ENCODE measurements around the gene MT1F. TPM values are rescaled to one million over a fixed set of nuclear protein-coding genes. Genes with fewer than 3 reads are reported as not detected.

MT1F gene
- total RNA-seq, 2 experiments from 2014 or later: 11.4 to 20.6 TPM

GRCh38 chr16:56630134-56630533 is 27.6 kb upstream of the MT1F start:
- Mint-ChIP-seq H3K27me3 (peaks cover 72% of the 10 kb centered on the region), H3K27ac (no peak overlapping the region), H3K36me3 (no peaks in the 10 kb centered on the region), H3K9me3 (ENCODE audit: low read depth) (no peaks in the 10 kb centered on the region), H3K4me3 (no peak overlapping the region), H3K4me1 (peaks cover 40% of the 10 kb centered on the region)
- CTCF ChIA-PET: interaction anchor here (1.0 to 2.7 kb wide), 6 partner anchors 11 to 72 kb away, joined by 4 to 10 read pairs (median 6); no protein-coding TSS in a partner anchor
- ATAC-seq (no peak), DNase-seq (no peak)

- ATAC-seq: no peak
- Mint-ChIP-seq H3K36me3 (no peaks in the 10 kb centered on the region), H3K4me3 (no peak overlapping the region), H3K9me3 (ENCODE audit: low read depth) (no peaks in the 10 kb centered on the region), H3K27me3 (peaks cover 72% of the 10 kb centered on the region), H3K27ac (no peak overlapping the region), H3K4me1 (peaks cover 39% of the 10 kb centered on the region)
- no peak for DNase-seq
- CTCF ChIA-PET: interaction anchor here (1.1 to 2.7 kb wide), 6 partner anchors 8 to 71 kb away, joined by 3 to 10 read pairs (median 6); no protein-coding TSS in a partner anchor
Measured at GRCh38 chr16:56631197-56631596, 26.6 kb upstream of the MT1F start.

DNA sequence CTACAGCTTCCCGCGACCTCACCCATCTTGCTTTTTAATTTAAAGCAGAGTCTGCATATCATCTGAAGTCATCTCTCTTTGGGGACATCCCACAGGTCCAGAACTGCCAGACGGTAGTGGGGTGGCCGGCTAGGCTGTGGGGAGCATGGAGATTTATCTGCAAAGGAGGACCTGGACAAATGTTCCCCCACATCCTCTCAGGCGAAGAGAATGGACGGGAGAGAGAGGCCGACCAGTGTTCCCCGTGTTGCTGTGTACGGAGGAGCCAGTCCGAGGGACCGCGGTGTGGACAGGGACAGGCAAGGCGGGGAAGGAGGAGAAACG is 26.0 kb upstream of the MT1F start:
- Mint-ChIP-seq H3K27me3 (peaks cover 73% of the 10 kb centered on the region), H3K4me1 (peaks cover 34% of the 10 kb centered on the region), H3K4me3 (peak overlapping the region; percentile 38), H3K9me3 (ENCODE audit: low read depth) (no peaks in the 10 kb centered on the region), H3K36me3 (no peaks in the 10 kb centered on the region), H3K27ac (no peak overlapping the region)
- DNase-seq (no peak), ATAC-seq (peak; percentile 6)
- CTCF ChIA-PET: interaction anchor here (1.6 to 2.7 kb wide), 3 partner anchors 8 to 70 kb away, joined by 3 to 10 read pairs (median 9); no protein-coding TSS in a partner anchor

- Mint-ChIP-seq H3K36me3 (no peaks in the 10 kb centered on the region), H3K27ac (no peak within 1 kb of the TSS), H3K9me3 (ENCODE audit: low read depth) (no peaks in the 10 kb centered on the region), H3K4me3 (peak within 1 kb of the TSS; percentile 38), H3K4me1 (peaks cover 34% of the 10 kb centered on the region), H3K27me3 (peaks cover 73% of the 10 kb centered on the region)
- CTCF ChIA-PET: interaction anchor here (1.6 to 2.7 kb wide), 2 partner anchors 9 to 31 kb away, joined by 3 to 9 read pairs; no protein-coding TSS in a partner anchor
- ATAC-seq: peak; percentile 43
- DNase-seq: no peak
Measured at GRCh38 chr16:56632156-56632847, 25.5 kb upstream of the MT1F start, which contains the start of gene MT1M. MT1M (plus strand) TSS chr16:56632659; CDS start chr16:56632732, 73 bp downstream.

GRCh38 chr16:56632848-56633365 is 24.9 kb upstream of the MT1F start:
- ATAC-seq (no peak), DNase-seq (no peak)
- Mint-ChIP-seq H3K27me3 (peaks cover 79% of the 10 kb centered on the region), H3K9me3 (ENCODE audit: low read depth) (no peaks in the 10 kb centered on the region), H3K4me3 (peak overlapping the region; percentile 12), H3K4me1 (peaks cover 38% of the 10 kb centered on the region), H3K27ac (no peak overlapping the region), H3K36me3 (no peaks in the 10 kb centered on the region)
- CTCF ChIA-PET: interaction anchor here (1.6 to 1.9 kb wide), 2 partner anchors 9 to 11 kb away, joined by 3 to 7 read pairs; no protein-coding TSS in a partner anchor

- no peak overlapping the region for H3K27ac Mint-ChIP-seq
- no peaks in the 10 kb centered on the region for H3K36me3 Mint-ChIP-seq
- DNase-seq: no peak
- CTCF ChIA-PET: interaction anchor here (1.9 kb wide), 1 partner anchor 10 kb away, joined by 7 read pairs; no protein-coding TSS in a partner anchor
- ATAC-seq: no peak
- H3K27me3 Mint-ChIP-seq: peaks cover 85% of the 10 kb centered on the region
- no peaks in the 10 kb centered on the region for H3K9me3 Mint-ChIP-seq (ENCODE audit: low read depth)
- no peak overlapping the region for H3K4me3 Mint-ChIP-seq
- peaks cover 42% of the 10 kb centered on the region for H3K4me1 Mint-ChIP-seq
Measured at GRCh38 chr16:56633535-56633934, 24.2 kb upstream of the MT1F start.

- Mint-ChIP-seq H3K4me1 (peaks cover 43% of the 10 kb centered on the region), H3K4me3 (peak overlapping the region; percentile 45), H3K9me3 (ENCODE audit: low read depth) (no peaks in the 10 kb centered on the region), H3K27ac (no peak overlapping the region), H3K36me3 (no peaks in the 10 kb centered on the region), H3K27me3 (peaks cover 96% of the 10 kb centered on the region)
- DNase-seq (no peak), ATAC-seq (peak; percentile 18)
- CTCF ChIA-PET: interaction anchor here (1.2 to 1.9 kb wide), 2 partner anchors 9 to 67 kb away, joined by 6 to 7 read pairs; no protein-coding TSS in a partner anchor
Measured at GRCh38 chr16:56634715-56635440, 22.9 kb upstream of the MT1F start.

- Mint-ChIP-seq H3K4me3 (peak overlapping the region; percentile 45), H3K4me1 (peaks cover 37% of the 10 kb centered on the region), H3K36me3 (no peaks in the 10 kb centered on the region), H3K27me3 (peaks cover 97% of the 10 kb centered on the region), H3K9me3 (ENCODE audit: low read depth) (no peaks in the 10 kb centered on the region), H3K27ac (peak overlapping the region; percentile 28)
- CTCF ChIA-PET: no interaction called here
- peak; percentile 20 for ATAC-seq
- DNase-seq: no peak
Measured at GRCh38 chr16:56635441-56635967, 22.3 kb upstream of the MT1F start.

GRCh38 chr16:56636616-56637413 is 20.9 kb upstream of the MT1F start:
- H3K36me3 Mint-ChIP-seq: no peaks in the 10 kb centered on the region
- H3K4me3 Mint-ChIP-seq: no peak overlapping the region
- CTCF ChIA-PET: interaction anchor here (1.0 to 1.5 kb wide), 2 partner anchors 11 to 36 kb away, joined by 3 to 4 read pairs; partner anchors contain the start of gene MT1E
- H3K27ac Mint-ChIP-seq: no peak overlapping the region
- DNase-seq (no peak), ATAC-seq (no peak)
- H3K27me3 Mint-ChIP-seq: peaks cover 94% of the 10 kb centered on the region
- no peaks in the 10 kb centered on the region for H3K9me3 Mint-ChIP-seq (ENCODE audit: low read depth)
- peaks cover 32% of the 10 kb centered on the region for H3K4me1 Mint-ChIP-seq

- peak within 1 kb of the TSS; percentile 63 for H3K4me3 Mint-ChIP-seq
- peaks cover 92% of the 10 kb centered on the region for H3K27me3 Mint-ChIP-seq
- H3K4me1 Mint-ChIP-seq: peaks cover 37% of the 10 kb centered on the region
- CTCF ChIA-PET: interaction anchor here (0.8 to 1.5 kb wide), 4 partner anchors 12 to 64 kb away, joined by 3 to 4 read pairs (median 3); partner anchors contain the start of gene MT1E
- H3K27ac Mint-ChIP-seq: no peak within 1 kb of the TSS
- ATAC-seq (peak; percentile 59), DNase-seq (no peak)
- H3K9me3 Mint-ChIP-seq (ENCODE audit: low read depth): no peaks in the 10 kb centered on the region
- no peaks in the 10 kb centered on the region for H3K36me3 Mint-ChIP-seq
Measured at GRCh38 chr16:56637814-56638750, 19.7 kb upstream of the MT1F start, which contains the start of gene MT1A. MT1A (plus strand) TSS chr16:56638666; CDS start chr16:56638739, 73 bp downstream.

DNA sequence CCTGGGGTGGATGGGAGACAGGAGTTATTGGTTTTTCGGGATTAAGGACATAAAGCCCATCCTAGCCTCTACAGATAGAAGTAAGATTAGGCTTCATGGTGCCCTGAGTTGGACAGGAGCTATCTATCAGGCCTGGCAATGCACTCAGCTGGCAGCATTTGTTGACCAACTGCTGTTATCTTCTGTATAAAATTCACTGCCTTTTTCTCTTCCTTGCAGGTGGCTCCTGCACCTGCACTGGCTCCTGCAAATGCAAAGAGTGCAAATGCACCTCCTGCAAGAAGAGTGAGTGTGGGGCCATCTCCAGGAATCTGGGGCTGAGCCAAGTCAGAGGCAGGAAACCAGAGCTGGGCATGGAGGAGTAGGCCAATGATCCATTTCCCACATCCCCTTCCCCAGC is 18.7 kb upstream of the MT1F start:
- no peaks in the 10 kb centered on the region for H3K9me3 Mint-ChIP-seq (ENCODE audit: low read depth)
- ATAC-seq (no peak), DNase-seq (no peak)
- peaks cover 84% of the 10 kb centered on the region for H3K27me3 Mint-ChIP-seq
- no peak overlapping the region for H3K4me3 Mint-ChIP-seq
- peaks cover 44% of the 10 kb centered on the region for H3K4me1 Mint-ChIP-seq
- H3K27ac Mint-ChIP-seq: no peak overlapping the region
- CTCF ChIA-PET: interaction anchor here (0.9 to 1.4 kb wide), 3 partner anchors 13 to 62 kb away, joined by 3 to 5 read pairs (median 3); partner anchors contain the start of gene MT1E
- H3K36me3 Mint-ChIP-seq: no peaks in the 10 kb centered on the region
